ENCODE results near the gene HOXA9. TPM values are rescaled to one million over a fixed set of nuclear protein-coding genes. Genes with fewer than 3 reads are reported as not detected.

Gene HOXA9
- total RNA-seq, 4 donors from 2014 or later = 25.7 to 71.2 (median 46.1) TPM

- TF ChIP-seq CTCF (IDR thresholded peaks at IDR 0.05) (no peak), POLR2A (IDR thresholded peaks at IDR 0.05) (peak; percentile 49 to 71)
- no peaks in the 10 kb centered on the region for H3K36me3 ChIP-seq
- H3K27ac ChIP-seq = peak overlapping the region in 3 of 4 donors; percentile 85 to 88 (median 87)
- H3K9me3 ChIP-seq = no peaks in the 10 kb centered on the region
- peak in 1 of 3 donors; percentile 71 for DNase-seq
- peaks cover 0 to 22% (median 11%) of the 10 kb centered on the region in 4 donors for H3K4me1 ChIP-seq
- peaks cover 0 to 13% of the 10 kb centered on the region in 2 donors for H3K27me3 ChIP-seq
- H3K4me3 ChIP-seq = peak overlapping the region in 2 of 4 donors; percentile 81 to 84
Measured at GRCh38 chr7:27174874-27175625, 9.7 kb upstream of the HOXA9 start.

- peaks cover 0 to 22% (median 11%) of the 10 kb centered on the region in 4 donors for H3K4me1 ChIP-seq
- peak within 1 kb of the TSS; percentile 37 to 84 (median 69) for H3K4me3 ChIP-seq
- no peaks in the 10 kb centered on the region for H3K36me3 ChIP-seq
- DNase-seq = peak in 2 of 3 donors; percentile 67 to 75
- H3K27me3 ChIP-seq = peaks cover 0 to 13% of the 10 kb centered on the region in 2 donors
- peak within 1 kb of the TSS; percentile 70 to 88 (median 86) for H3K27ac ChIP-seq
- no peak for TF ChIP-seq CTCF (IDR thresholded peaks at IDR 0.05)
- TF ChIP-seq POLR2A (IDR thresholded peaks at IDR 0.05) = peak; percentile 51 to 68
- H3K9me3 ChIP-seq = no peaks in the 10 kb centered on the region
Measured at GRCh38 chr7:27173956-27174873, 8.9 kb upstream of the HOXA9 start, which contains the start of gene HOXA10. Gene HOXA10 (minus strand): TSS chr7:27174320. CDS start chr7:27174306, 14 bp downstream.

GRCh38 chr7:27173511-27173955 lies 8.2 kb upstream of the HOXA9 start:
- H3K27ac ChIP-seq = peak overlapping the region; percentile 70 to 88 (median 86)
- H3K27me3 ChIP-seq = peaks cover 0 to 13% of the 10 kb centered on the region in 2 donors
- H3K9me3 ChIP-seq = no peaks in the 10 kb centered on the region
- DNase-seq = peak in 2 of 3 donors; percentile 66 to 79
- H3K4me3 ChIP-seq = peak overlapping the region; percentile 37 to 84 (median 69)
- TF ChIP-seq CTCF (IDR thresholded peaks at IDR 0.05) (no peak), POLR2A (IDR thresholded peaks at IDR 0.05) (no peak)
- peaks cover 0 to 22% (median 11%) of the 10 kb centered on the region in 4 donors for H3K4me1 ChIP-seq
- no peaks in the 10 kb centered on the region for H3K36me3 ChIP-seq

GRCh38 chr7:27172823-27173510 lies 7.6 kb upstream of the HOXA9 start:
- peaks cover 0 to 16% of the 10 kb centered on the region in 2 donors for H3K27me3 ChIP-seq
- peak in 2 of 3 donors; percentile 75 to 82 for DNase-seq
- H3K4me3 ChIP-seq = peak overlapping the region; percentile 37 to 84 (median 69)

More at GRCh38 chr7:27172823-27173510, 7.6 kb upstream of the HOXA9 start:
- no peaks in the 10 kb centered on the region for H3K36me3 ChIP-seq
- H3K4me1 ChIP-seq = peaks cover 0 to 22% (median 11%) of the 10 kb centered on the region in 4 donors
- peak overlapping the region; percentile 70 to 88 (median 86) for H3K27ac ChIP-seq
- no peaks in the 10 kb centered on the region for H3K9me3 ChIP-seq
- TF ChIP-seq POLR2A (IDR thresholded peaks at IDR 0.05) (no peak), CTCF (IDR thresholded peaks at IDR 0.05) (no peak)

Data from Peyer's patch (tissue), 4 donors.